ENCODE measurements around the gene B4GALNT1.
A peak's percentile ranks its signal among the peaks of the same experiment; 100 is the strongest.

- TF ChIP-seq CTCF (IDR thresholded peaks at IDR 0.05) (peak in 1 of 6 experiments; percentile 31), POLR2A (IDR thresholded peaks at IDR 0.05) (peak in 1 of 4 donors; percentile 63)
Measured at GRCh38 chr12:57590864-57591781, 41.9 kb downstream of the B4GALNT1 start, which contains the start of gene PIP4K2C.

All from esophagus squamous epithelium (tissue), 4 donors.